ENCODE results near the gene CLIP2. TPM values are rescaled to one million over a fixed set of nuclear protein-coding genes. Genes with fewer than 3 reads are reported as not detected.

CLIP2 gene
- polyA plus RNA-seq, 1 of the 3 experiments (the other 2 are of a cell fraction), result 14.3 TPM

- POLR2A ChIA-PET, result no interaction called here
- no peaks in the 10 kb centered on the region for H3K36me3 ChIP-seq (replicated peaks in 1 of 2; ENCODE audit: control insufficient read depth in 1 of 2, insufficient read depth in 2 of 2, low read length in 1 of 2)
- H3K27ac ChIP-seq (ENCODE audit: low read depth in 2 of 2, low read length in 1 of 2), result no peak overlapping the region
- no peaks in the 10 kb centered on the region for H3K9me2 ChIP-seq
- H3F3A ChIP-seq (replicated peaks; ENCODE audit: insufficient read depth), result peaks cover 8% of the 10 kb centered on the region
- DNase-seq, result peak; percentile 25
- H3K4me1 ChIP-seq (ENCODE audit: control insufficient read depth in 1 of 2, insufficient read depth in 2 of 2, low read depth in 1 of 2, low read length in 1 of 2), result peaks cover 4 to 17% of the 10 kb centered on the region in 2 experiments; a peak in 2 of 4 replicates
- no peaks in the 10 kb centered on the region for H3K27me3 ChIP-seq (ENCODE audit: insufficient read depth)
- peaks cover 100% of the 10 kb centered on the region for H3K79me2 ChIP-seq (ENCODE audit: insufficient read depth)
- no peak for TF ChIP-seq REST (IDR thresholded peaks at IDR 0.05; ENCODE audit: low read depth, low read length)
- no peak for TF ChIP-seq CTCF (IDR thresholded peaks at IDR 0.05)
- no peak for TF ChIP-seq EP300 (IDR thresholded peaks at IDR 0.05; ENCODE audit: borderline replicate concordance in 1 of 2, low read depth in 1 of 2, low read length in 1 of 2)
- TF ChIP-seq POLR2AphosphoS5 (IDR thresholded peaks at IDR 0.05; ENCODE audit: low read depth, low read length), result no peak
- TF ChIP-seq RCOR1 (IDR thresholded peaks at IDR 0.05; ENCODE audit: low read length), result no peak
- TF ChIP-seq SIN3A (IDR thresholded peaks at IDR 0.05; ENCODE audit: borderline replicate concordance, low read depth, low read length), result no peak
- TF ChIP-seq YY1 (IDR thresholded peaks at IDR 0.05; ENCODE audit: low read depth), result no peak
- TF ChIP-seq NFIC (IDR thresholded peaks at IDR 0.05; ENCODE audit: borderline replicate concordance), result no peak
- no peak for TF ChIP-seq RFX5 (IDR thresholded peaks at IDR 0.05; ENCODE audit: low read length)
- no peak for TF ChIP-seq MAX (IDR thresholded peaks at IDR 0.05; ENCODE audit: low read depth)
- no peak overlapping the region for H3K4me3 ChIP-seq (ENCODE audit: low read depth in 2 of 2, low read length in 1 of 2)
- 98% methylated on average over 8 of the region's 8 CpGs for WGBS (ENCODE audit: low lambda C conversion rate)
- H3K9ac ChIP-seq, result no peak overlapping the region
- H2AFZ ChIP-seq (ENCODE audit: low read depth), result no peak overlapping the region
- no peak overlapping the region for H3K4me2 ChIP-seq
- H4K20me1 ChIP-seq (ENCODE audit: insufficient read depth), result peaks cover 99% of the 10 kb centered on the region
- CTCF ChIA-PET, result interaction anchor here (1.2 kb wide), 1 partner anchor 90 kb away, joined by 3 read pairs; no protein-coding TSS in a partner anchor
- no peaks in the 10 kb centered on the region for H3K9me3 ChIP-seq
Observed at GRCh38 chr7:74299401-74299800, 10.2 kb downstream of the CLIP2 start.

GRCh38 chr7:74300926-74301325 lies 11.7 kb downstream of the CLIP2 start:
- Histone ChIP-seq H3K36me3 (replicated peaks in 1 of 2; ENCODE audit: control insufficient read depth in 1 of 2, insufficient read depth in 2 of 2, low read length in 1 of 2) (no peaks in the 10 kb centered on the region), H3K9me2 (no peaks in the 10 kb centered on the region), H3K27ac (ENCODE audit: low read depth in 2 of 2, low read length in 1 of 2) (no peak overlapping the region), H3K9ac (no peak overlapping the region), H3F3A (replicated peaks; ENCODE audit: insufficient read depth) (peaks cover 10% of the 10 kb centered on the region), H3K79me2 (ENCODE audit: insufficient read depth) (peaks cover 98% of the 10 kb centered on the region), H3K9me3 (no peaks in the 10 kb centered on the region), H3K27me3 (ENCODE audit: insufficient read depth) (no peaks in the 10 kb centered on the region), H3K4me3 (ENCODE audit: low read depth in 2 of 2, low read length in 1 of 2) (no peak overlapping the region), H3K4me2 (no peak overlapping the region), H3K4me1 (ENCODE audit: control insufficient read depth in 1 of 2, insufficient read depth in 2 of 2, low read depth in 1 of 2, low read length in 1 of 2) (peaks cover 1 to 10% of the 10 kb centered on the region in 2 experiments; a peak in 3 of 4 replicates), H4K20me1 (ENCODE audit: insufficient read depth) (peaks cover 98% of the 10 kb centered on the region), H2AFZ (ENCODE audit: low read depth) (no peak overlapping the region)
- ChIA-PET POLR2A (no interaction called here), CTCF (no interaction called here)
- 96% methylated on average over 4 of the region's 4 CpGs for WGBS (ENCODE audit: low lambda C conversion rate)
- DNase-seq, result no peak
- no peak for TF ChIP-seq MEF2A (IDR thresholded peaks at IDR 0.05; ENCODE audit: borderline replicate concordance, low read depth)
- no peak for TF ChIP-seq FOSL2 (IDR thresholded peaks at IDR 0.05; ENCODE audit: borderline replicate concordance, low read depth)
- TF ChIP-seq TCF12 (IDR thresholded peaks at IDR 0.05), result no peak
- TF ChIP-seq RFX5 (IDR thresholded peaks at IDR 0.05; ENCODE audit: low read length), result no peak
- no peak for TF ChIP-seq EZH2phosphoT487 (IDR thresholded peaks at IDR 0.05; ENCODE audit: borderline replicate concordance, low read depth)
- TF ChIP-seq ZBTB33 (IDR thresholded peaks at IDR 0.05; ENCODE audit: borderline replicate concordance, low read depth), result no peak
- TF ChIP-seq CTCF (IDR thresholded peaks at IDR 0.05), result no peak
- TF ChIP-seq PBX3 (IDR thresholded peaks at IDR 0.05), result no peak
